Activated CD4-positive, alpha-beta T cell treated with anti-CD3 and anti-CD28 coated beads, Interleukin-2, Interleukin-4, amounts not matched to agents 100 ng/mL and 50 ng/mL, durations not matched to agents 16 hours and 8 hours (primary cell): Measurements from ENCODE around the gene VAMP2.

Source experiments
- DNase-seq: peaks from one replicate; pipeline ENCODE4 v3.0.0-alpha.2; 2020; ENCODE audit warnings: low spot score

The VAMP2 gene

DNA sequence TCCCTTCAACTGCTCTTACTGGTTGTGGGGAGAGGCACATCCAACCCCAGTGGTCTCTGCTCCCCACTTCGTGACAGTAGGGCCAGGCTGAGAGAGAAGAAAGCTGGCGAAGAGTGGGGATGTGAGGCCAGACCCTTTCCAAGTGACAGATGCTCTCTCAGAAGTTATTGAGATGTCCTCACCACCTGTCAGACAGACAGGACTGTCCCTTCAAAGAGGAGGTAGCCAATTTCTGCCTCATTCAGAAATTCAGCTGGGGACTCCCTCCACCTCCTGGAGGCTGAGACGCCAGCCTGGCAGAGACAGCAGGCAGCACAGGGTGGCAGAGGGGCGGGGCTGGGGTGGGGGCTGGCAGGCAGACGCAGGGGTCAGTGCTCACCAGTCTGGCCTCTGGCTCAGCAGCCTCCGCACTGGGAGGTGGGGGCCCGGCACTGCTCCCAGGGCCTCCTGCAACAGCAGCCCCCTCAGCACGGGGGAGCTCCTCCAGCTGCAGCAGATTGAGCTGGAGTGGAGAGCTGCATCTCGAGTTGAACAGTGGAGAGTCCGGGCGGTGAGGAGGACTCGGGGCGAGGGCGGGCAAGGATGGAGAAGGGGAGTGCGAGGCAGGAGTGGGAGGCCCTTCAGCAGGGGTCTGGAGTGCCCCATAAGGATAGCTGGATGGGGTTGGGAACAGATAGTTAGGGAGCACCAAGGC is 19.7 kb downstream of the VAMP2 start:
- DNase-seq, result no peak

DNA sequence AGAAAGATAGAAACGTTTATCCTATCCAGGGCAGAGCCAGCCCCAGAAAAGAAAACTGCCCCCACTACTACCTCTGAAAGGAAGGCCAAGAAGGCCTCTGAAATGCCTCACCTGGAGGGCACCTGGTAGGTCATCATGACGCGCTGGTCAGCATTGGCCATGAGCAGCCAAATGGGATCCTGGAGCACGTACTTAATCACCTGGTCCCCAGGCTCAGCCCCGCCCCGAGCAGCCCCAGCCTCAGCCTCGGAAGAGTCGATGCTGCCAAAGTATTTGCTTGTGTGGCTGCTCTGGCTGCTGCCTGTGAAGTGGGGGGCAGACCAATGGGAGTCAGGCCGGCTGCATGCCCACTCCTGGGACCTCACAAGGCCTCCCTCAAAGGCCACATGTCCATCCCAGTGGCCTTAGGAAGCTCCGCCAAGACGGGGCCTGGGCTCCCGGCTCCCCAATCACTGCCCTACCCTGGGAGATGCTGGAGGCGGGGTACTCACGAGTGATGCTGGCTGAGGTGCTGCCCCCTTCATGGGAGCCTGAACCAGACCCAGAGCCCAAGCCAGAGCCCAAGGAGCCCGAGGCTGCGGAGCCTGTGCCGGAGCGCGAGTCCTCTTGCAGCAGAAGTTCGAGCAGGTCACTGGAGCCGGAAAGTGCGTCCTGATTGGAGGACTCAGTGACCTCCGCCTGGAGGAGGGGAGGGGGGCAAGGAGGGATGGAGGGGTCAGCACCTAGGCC is 20.4 kb downstream of the VAMP2 start:
- DNase-seq, result no peak

DNA sequence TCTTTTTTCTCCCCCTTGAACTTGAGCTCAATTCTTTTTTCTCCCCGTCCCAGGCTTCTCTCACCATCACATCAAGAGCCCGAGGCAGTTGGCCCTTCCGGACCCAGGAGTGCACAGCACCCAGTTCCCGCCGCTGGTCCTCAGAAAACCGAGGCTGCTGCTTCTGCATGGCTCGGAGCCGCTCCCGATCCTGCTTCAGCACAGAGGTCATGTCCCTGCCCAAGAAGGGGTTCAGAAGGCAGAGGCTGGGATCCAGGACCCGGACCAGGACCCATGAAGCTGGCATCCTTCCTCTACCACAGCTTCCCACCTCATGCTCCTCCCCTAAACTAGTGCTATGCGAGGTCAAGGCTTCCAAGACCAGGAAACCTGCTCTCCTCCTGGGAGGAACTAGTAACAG is 21.0 kb downstream of the VAMP2 start:
- DNase-seq, result no peak

GRCh38 chr17:8141045-8141444 is 21.7 kb downstream of the VAMP2 start:
- DNase-seq, result no peak

DNA sequence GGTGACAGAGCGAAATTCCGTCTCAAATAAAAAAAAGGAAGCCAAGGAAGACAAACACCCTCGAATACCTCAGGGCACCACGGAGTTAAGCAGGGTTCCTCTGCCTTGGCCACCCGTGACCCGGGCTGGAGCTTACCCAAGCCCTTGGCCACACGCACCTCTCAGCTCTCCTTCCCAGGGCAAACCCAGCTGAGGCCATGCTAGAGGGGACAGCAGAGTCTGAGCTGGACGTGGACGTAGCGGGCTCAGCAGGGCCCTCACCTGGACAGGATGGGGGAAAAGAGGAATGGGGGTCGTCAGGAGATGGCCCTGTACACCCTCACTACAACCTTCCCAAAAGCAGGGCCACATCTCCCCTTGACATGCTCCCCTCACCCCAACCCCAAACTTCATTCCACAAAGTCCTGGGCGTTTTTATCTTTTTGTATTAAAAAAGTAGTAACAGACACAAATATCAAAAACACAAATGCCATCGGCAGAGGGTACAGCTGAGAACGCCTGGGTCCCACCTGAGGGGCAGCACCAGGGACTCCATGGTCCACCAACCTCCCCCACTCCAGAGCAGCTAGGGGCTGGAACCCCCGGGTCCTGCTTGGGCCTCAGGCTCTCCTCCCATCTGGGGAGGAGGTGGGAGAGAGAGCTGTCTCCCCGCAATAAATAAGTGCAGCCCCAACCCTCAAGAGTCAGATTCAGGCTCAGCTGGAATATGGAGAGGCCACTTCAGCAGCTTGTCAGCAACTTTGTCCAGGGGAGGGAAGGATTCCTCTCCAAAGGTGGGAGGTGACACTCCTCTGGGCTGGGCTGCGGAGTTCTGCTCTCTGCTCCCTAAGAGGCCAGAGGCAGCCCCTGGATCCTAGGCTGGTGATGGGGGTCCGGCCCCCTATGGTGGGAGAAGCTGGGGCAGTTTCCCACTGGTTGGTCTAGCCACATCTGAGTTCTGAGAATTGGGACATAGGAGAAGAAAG is 22.4 kb downstream of the VAMP2 start:
- DNase-seq, result no peak

- DNase-seq, result peak; percentile 99
These were observed 23.9 kb downstream of the VAMP2 start for GRCh38 chr17:8138672-8139371.

DNA sequence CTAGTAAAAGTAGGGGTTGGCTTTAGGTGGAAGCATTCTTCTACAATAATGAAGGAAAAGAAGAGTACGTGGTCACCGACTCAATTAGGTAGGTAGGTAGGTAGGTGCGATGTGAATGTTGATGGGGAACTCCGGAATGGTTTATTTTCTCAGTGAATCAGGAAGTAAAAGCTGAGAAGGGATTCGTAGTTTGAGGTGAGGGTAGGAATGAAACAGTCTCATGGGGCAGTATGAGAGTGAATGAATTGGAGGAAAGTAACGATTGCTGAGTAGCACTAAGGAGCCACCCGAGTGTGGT is 24.4 kb downstream of the VAMP2 start:
- DNase-seq, result no peak

DNA sequence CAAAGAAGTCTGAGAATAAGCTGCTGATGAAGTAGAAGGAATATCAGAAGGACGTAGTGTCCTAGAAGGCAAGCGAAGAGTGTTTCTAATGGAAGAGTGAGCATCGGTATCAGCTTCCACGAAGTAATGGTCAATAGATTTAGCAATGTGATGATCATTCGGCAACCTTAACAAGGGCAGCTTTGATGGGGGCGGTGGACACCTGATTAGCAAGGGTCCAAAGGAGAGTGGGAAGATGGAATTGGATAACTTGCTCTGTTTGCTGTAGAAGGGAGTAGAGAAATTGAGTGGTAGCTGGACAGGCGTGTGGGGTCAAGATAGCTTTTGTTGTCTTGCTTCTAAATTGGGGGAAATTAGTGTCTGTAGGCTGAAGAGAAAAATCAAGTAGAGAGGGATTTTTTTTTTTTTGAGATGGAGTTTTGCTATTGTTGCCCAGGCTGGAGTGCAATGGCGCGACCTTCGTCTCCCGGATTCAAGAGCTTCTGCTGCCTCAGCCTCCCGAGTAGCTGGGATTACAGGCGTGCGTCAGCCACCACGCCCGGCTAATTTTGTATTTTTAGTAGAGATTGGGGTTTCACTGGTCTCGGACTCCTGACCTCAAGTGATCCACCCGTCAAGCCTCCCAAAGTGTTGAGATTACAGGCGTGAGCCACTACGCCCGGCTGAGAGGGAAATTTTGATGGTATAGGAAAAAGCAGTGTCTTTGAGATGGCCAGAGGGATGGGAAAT is 24.9 kb downstream of the VAMP2 start:
- no peak for DNase-seq

GRCh38 chr17:8133941-8134340 is 28.8 kb downstream of the VAMP2 start:
- DNase-seq, result no peak

GRCh38 chr17:8133399-8133798 is 29.3 kb downstream of the VAMP2 start:
- DNase-seq, result no peak

GRCh38 chr17:8131844-8132441 is 30.8 kb downstream of the VAMP2 start:
- DNase-seq, result no peak

- no peak for DNase-seq
These were observed 34.5 kb downstream of the VAMP2 start for GRCh38 chr17:8128125-8128784.

GRCh38 chr17:8126491-8127066 is 36.2 kb downstream of the VAMP2 start:
- no peak for DNase-seq

DNA sequence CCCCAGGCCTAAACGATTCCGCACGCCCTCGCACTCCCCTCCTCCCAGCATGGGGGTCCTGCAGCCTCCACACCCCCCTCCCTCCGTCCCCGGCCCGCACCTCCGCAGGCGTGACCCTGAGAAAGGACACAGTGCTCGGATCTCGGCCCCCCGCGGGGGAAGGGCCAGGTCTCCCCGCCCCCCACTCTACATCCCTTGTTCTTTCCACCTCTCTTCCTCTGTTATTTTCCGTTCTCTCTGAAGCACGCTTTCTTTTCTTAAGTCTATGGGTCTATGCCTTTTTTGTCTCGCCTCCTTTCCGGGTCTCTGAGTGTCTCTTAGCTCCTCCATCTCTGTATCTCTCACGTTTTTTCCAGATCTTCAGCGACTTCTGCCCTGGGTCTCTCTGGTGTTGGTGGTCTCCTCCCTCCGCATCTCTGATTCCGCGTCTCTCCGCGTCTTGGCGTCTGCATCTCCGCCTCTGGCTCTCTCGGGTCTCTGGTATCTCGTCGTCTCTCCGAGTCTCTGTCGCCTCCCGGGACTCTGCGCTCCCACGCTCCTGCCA is 36.7 kb downstream of the VAMP2 start:
- no peak for DNase-seq

GRCh38 chr17:8125154-8125946 is 37.4 kb downstream of the VAMP2 start:
- peak; percentile 91 for DNase-seq

- no peak for DNase-seq
These were observed 38.2 kb downstream of the VAMP2 start for GRCh38 chr17:8124350-8125153.

DNA sequence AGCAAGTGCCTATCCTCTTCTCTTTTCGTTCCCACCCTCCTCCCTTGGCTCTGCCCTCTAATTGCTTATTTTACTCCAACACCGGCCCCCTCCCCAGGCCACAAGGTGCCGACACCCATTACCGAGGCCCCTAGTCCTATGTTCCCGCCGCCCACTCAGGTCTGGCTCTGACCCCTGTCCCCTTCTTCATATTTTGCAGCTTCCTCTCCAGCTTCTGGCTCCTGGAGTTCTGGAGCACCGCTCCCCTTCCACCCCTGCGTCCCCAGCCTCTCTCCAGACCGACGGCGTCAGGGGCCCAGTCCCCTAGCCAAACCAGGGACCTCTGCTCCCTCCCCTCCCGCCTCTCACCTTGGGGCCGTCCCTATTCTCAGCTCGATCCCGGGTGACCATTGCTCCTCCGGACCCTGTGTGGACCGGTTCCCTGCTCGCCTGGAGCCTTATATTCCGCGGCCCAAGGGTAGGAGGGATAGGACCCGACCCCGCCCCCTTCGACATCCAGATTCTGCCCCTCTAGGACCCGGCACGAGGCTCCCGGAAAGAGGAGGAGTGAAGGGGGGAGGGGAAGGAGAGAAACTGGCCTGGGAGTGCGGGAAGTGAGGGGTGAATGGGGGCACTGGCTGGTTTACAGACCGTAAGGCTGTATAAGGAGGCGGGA is 38.9 kb downstream of the VAMP2 start, which contains the start of gene HES7:
HES7 (minus strand) TSS at position 412 of the 655 bp plus-strand sequence; CDS start at position 390, 22 bp downstream.
- no peak for DNase-seq
